Astrocyte (in vitro differentiated cells and primary cell): ENCODE results near the gene PYGM. TPM values are rescaled to one million over a fixed set of nuclear protein-coding genes. Genes with fewer than 3 reads are reported as not detected.
A peak's percentile ranks its signal among the peaks of the same experiment; 100 is the strongest.
"Not testable (repeated sequence)": the region's sequence is repeated elsewhere in the genome, so short reads cannot be mapped to it uniquely, and the experiment has no call there.

Experiments used
- DNase-seq: peaks from one replicate; pipeline ENCODE4 v3.0.0-alpha.2; 2010; ENCODE audit warnings: low read depth
- FAIRE-seq: peaks from 2 replicates; lab custom pipeline; 2011; peaks lifted over from hg19 to GRCh38; lab: Jason Lieb, UNC
- H2AFZ ChIP-seq: 2 replicates; pipeline ENCODE4 v1.6.0; 2012; ENCODE audit warnings: low read depth, low read length, inconsistent platforms
- H3K27ac ChIP-seq: 2 replicates; pipeline ENCODE4 v1.5.1; 2011; ENCODE audit warnings: low read depth, low read length, inconsistent platforms
- H3K27me3 ChIP-seq: 2 replicates; pipeline ENCODE4 v1.6.0; 2011; ENCODE audit warnings: low read length, inconsistent platforms; ENCODE audit not compliant: insufficient read depth
- H3K36me3 ChIP-seq: 2 replicates; pipeline ENCODE4 v1.5.1; 2011; ENCODE audit warnings: low read length, inconsistent platforms; ENCODE audit not compliant: insufficient read depth
- H3K4me1 ChIP-seq: 2 replicates; pipeline ENCODE4 v1.5.1; 2011; ENCODE audit warnings: low read length, inconsistent platforms; ENCODE audit not compliant: insufficient read depth
- H3K4me2 ChIP-seq: 2 replicates; pipeline ENCODE4 v1.6.0; 2012; ENCODE audit warnings: low read length, inconsistent platforms
- H3K4me3 ChIP-seq: 2 replicates; pipeline ENCODE4 v1.5.1; 2011; ENCODE audit warnings: low read depth, mild to moderate bottlenecking, low read length, inconsistent platforms; ENCODE audit not compliant: insufficient read depth
- H3K79me2 ChIP-seq: 2 replicates; pipeline ENCODE4 v1.6.0; 2012; ENCODE audit warnings: mild to moderate bottlenecking, low read length, inconsistent platforms; ENCODE audit not compliant: insufficient read depth
- H3K9ac ChIP-seq: 2 replicates; pipeline ENCODE4 v1.6.0; 2012; ENCODE audit warnings: mild to moderate bottlenecking, low read length, inconsistent platforms
- H3K9me3 ChIP-seq: 2 replicates; pipeline ENCODE4 v1.5.1; 2012; ENCODE audit warnings: low read depth, mild to moderate bottlenecking, low read length, inconsistent platforms; ENCODE audit not compliant: insufficient read depth
- H4K20me1 ChIP-seq: 2 replicates; pipeline ENCODE4 v1.6.0; 2012; ENCODE audit warnings: low read length, inconsistent platforms; ENCODE audit not compliant: insufficient read depth
- H3K27ac Mint-ChIP-seq: one replicate; pipeline ENCODE4 v1.8.0; 2021; ENCODE audit warnings: mild to moderate bottlenecking, mixed read lengths; ENCODE audit not compliant: unreplicated experiment
- H3K27me3 Mint-ChIP-seq: one replicate; pipeline ENCODE4 v1.8.0; 2021; ENCODE audit warnings: low read depth, mixed read lengths; ENCODE audit not compliant: unreplicated experiment
- H3K36me3 Mint-ChIP-seq: one replicate; pipeline ENCODE4 v1.8.0; 2021; ENCODE audit warnings: low read depth, mixed read lengths; ENCODE audit not compliant: unreplicated experiment
- H3K4me1 Mint-ChIP-seq: one replicate; pipeline ENCODE4 v1.8.0; 2021; ENCODE audit warnings: low read depth, mixed read lengths; ENCODE audit not compliant: unreplicated experiment
- H3K4me3 Mint-ChIP-seq: one replicate; pipeline ENCODE4 v1.8.0; 2021; ENCODE audit warnings: mild to moderate bottlenecking, moderate library complexity, mixed read lengths; ENCODE audit not compliant: unreplicated experiment
- H3K9me3 Mint-ChIP-seq: one replicate; pipeline ENCODE4 v1.8.0; 2021; ENCODE audit warnings: mild to moderate bottlenecking, mixed read lengths; ENCODE audit not compliant: unreplicated experiment
- CTCF ChIP-seq: IDR thresholded peaks from 2 replicates; pipeline ENCODE4 v1.5.1; 2011; ENCODE audit warnings: low read depth, mild to moderate bottlenecking, inconsistent platforms, low read length, moderate library complexity; ENCODE audit not compliant: insufficient read depth
- EZH2 ChIP-seq: IDR thresholded peaks from 2 replicates; pipeline ENCODE4 v1.6.1; 2012; ENCODE audit warnings: mild to moderate bottlenecking, low read length, inconsistent platforms; ENCODE audit not compliant: insufficient read depth
- total RNA-seq: library from RNA; stranded (reverse); gene quantifications from 2 replicates; pipeline ENCODE4 v1.2.1, GENCODE V29; 2021

Gene PYGM
- total RNA-seq, 1 donor from 2014 or later, result 0.68 TPM

DNA sequence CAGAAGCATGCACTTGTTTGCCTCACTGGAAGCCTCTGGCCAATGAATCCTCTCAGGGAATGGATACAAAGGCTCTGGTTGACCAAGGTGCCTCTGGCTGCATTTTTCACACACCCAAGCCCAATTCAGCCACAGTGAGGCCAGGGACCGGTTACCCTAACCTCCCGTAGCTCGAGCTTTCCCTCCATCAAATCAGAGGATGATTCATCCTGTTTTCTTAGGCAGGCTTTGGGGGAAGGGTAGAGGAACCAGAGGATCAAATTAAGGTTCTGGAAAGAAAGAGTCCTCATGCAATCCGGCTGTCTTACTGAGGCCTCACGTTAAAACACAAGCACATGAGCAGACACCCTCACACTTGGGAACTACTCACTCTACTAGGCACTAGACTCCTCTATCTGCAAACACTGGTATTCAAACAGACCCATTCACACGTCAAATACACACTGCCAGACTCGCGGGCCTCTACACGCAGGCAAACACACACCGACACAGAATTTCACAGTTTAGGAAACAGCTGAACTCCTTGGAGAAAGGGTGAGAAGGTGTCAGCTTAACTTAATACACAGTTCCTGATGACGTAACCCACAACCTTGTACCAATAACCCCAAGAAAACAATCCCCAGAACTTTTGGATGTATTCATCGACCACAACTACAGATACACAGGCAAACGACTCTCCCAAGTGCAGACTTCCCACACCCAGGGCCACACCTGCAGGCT lies 49.2 kb downstream of the PYGM start:
- Histone ChIP-seq H2AFZ (no peak overlapping the region), H3K4me3 (no peak overlapping the region), H3K27ac (no peak overlapping the region), H3K4me2 (peak overlapping the region; percentile 33), H3K9ac (no peak overlapping the region), H3K27me3 (peaks cover 17% of the 10 kb centered on the region), H3K9me3 (no peaks in the 10 kb centered on the region), H3K4me1 (peaks cover 12% of the 10 kb centered on the region), H3K36me3 (no peaks in the 10 kb centered on the region), H4K20me1 (no peaks in the 10 kb centered on the region), H3K79me2 (no peaks in the 10 kb centered on the region)
- Mint-ChIP-seq H3K9me3 (no peaks in the 10 kb centered on the region), H3K4me1 (peaks cover 12% of the 10 kb centered on the region), H3K4me3 (peak overlapping the region; percentile 52), H3K27me3 (peaks cover 51% of the 10 kb centered on the region), H3K36me3 (no peaks in the 10 kb centered on the region), H3K27ac (peak overlapping the region; percentile 1)
- TF ChIP-seq EZH2 (no peak), CTCF (no peak)
- peak; percentile 9 for DNase-seq
- no peak for FAIRE-seq

- Histone ChIP-seq H4K20me1 (no peaks in the 10 kb centered on the region), H3K9me3 (no peaks in the 10 kb centered on the region), H3K4me1 (peaks cover 5% of the 10 kb centered on the region), H3K79me2 (no peaks in the 10 kb centered on the region), H3K27me3 (peaks cover 27% of the 10 kb centered on the region), H3K27ac (no peak overlapping the region), H2AFZ (no peak overlapping the region), H3K4me3 (no peak overlapping the region), H3K36me3 (no peaks in the 10 kb centered on the region), H3K9ac (no peak overlapping the region), H3K4me2 (no peak overlapping the region)
- Mint-ChIP-seq H3K36me3 (no peaks in the 10 kb centered on the region), H3K4me1 (peaks cover 6% of the 10 kb centered on the region), H3K27ac (no peak overlapping the region), H3K27me3 (peaks cover 51% of the 10 kb centered on the region), H3K9me3 (peaks cover 2% of the 10 kb centered on the region), H3K4me3 (no peak overlapping the region)
- DNase-seq (no peak), FAIRE-seq (no peak)
- TF ChIP-seq CTCF (no peak), EZH2 (no peak)
Observed at GRCh38 chr11:64705501-64705900, 54.3 kb downstream of the PYGM start.

- Histone ChIP-seq H3K9me3 (no peaks in the 10 kb centered on the region), H2AFZ (no peak overlapping the region), H3K9ac (no peak overlapping the region), H3K4me1 (no peaks in the 10 kb centered on the region), H3K27me3 (peaks cover 29% of the 10 kb centered on the region), H3K4me3 (no peak overlapping the region), H3K36me3 (no peaks in the 10 kb centered on the region), H3K79me2 (no peaks in the 10 kb centered on the region), H3K27ac (no peak overlapping the region), H4K20me1 (no peaks in the 10 kb centered on the region), H3K4me2 (no peak overlapping the region)
- no peak for FAIRE-seq
- Mint-ChIP-seq H3K36me3 (no peaks in the 10 kb centered on the region), H3K4me3 (no peak overlapping the region), H3K4me1 (no peaks in the 10 kb centered on the region), H3K27ac (no peak overlapping the region), H3K27me3 (peaks cover 61% of the 10 kb centered on the region), H3K9me3 (peaks cover 4% of the 10 kb centered on the region)
- TF ChIP-seq CTCF (no peak), EZH2 (no peak)
- no peak for DNase-seq
Observed at GRCh38 chr11:64703048-64703447, 56.7 kb downstream of the PYGM start.

DNA sequence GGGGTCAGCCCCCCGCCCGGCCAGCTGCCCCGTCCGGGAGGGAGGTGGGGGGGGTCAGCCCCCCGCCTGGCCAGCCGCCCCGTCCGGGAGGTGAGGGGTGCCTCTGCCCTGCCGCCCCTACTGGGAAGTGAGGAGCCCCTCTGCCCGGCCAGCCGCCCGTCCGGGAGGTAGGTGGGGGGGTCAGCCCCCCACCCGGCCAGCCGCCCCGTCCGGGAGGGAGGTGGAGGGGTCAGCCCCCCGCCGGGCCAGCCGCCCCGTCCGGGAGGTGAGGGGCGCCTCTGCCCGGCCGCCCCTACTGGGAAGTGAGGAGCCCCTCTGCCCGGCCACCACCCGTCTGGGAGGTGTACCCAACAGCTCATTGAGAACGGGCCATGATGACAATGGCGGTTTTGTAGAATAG lies 57.8 kb downstream of the PYGM start:
- not testable (repeated sequence) for H3K27ac Mint-ChIP-seq, H4K20me1 ChIP-seq, DNase-seq, H2AFZ ChIP-seq, H3K4me1 Mint-ChIP-seq, H3K4me2 ChIP-seq, H3K9me3 Mint-ChIP-seq, H3K4me3 Mint-ChIP-seq, H3K4me1 ChIP-seq, H3K79me2 ChIP-seq, H3K9me3 ChIP-seq, H3K4me3 ChIP-seq, H3K27ac ChIP-seq, H3K36me3 ChIP-seq, H3K9ac ChIP-seq, FAIRE-seq, H3K36me3 Mint-ChIP-seq
- peaks cover 30% of the 10 kb centered on the region for H3K27me3 ChIP-seq
- H3K27me3 Mint-ChIP-seq, result peaks cover 71% of the 10 kb centered on the region
